Renal cortex interstitium (tissue), 11 donors: ENCODE data around the gene CNDP1. TPM values are rescaled to one million over a fixed set of nuclear protein-coding genes. Genes with fewer than 3 reads are reported as not detected.
"Not testable (repeated sequence)": the region's sequence is repeated elsewhere in the genome, so short reads cannot be mapped to it uniquely, and the experiment has no call there.

ENCODE experiments used
- DNase-seq, 11 donors: peaks; one replicate each; pipeline ENCODE4 v3.0.0-alpha.2; 2013; ENCODE audit warnings: low read depth in 9 of 11, low spot score in 4 of 11; ENCODE audit errors: extremely low read depth in 1 of 11
- polyA plus RNA-seq, 3 donors: library from polyadenylated mRNA; unstranded; fragments of 120-200 nt; gene quantifications; one replicate each; pipeline ENCODE4 v1.2.1, GENCODE V29; 2013; ENCODE audit not compliant: insufficient read length in 3 of 3

CNDP1 gene
- polyA plus RNA-seq, 3 donors: 1.2 to 2.0 (median 1.3) TPM

DNA sequence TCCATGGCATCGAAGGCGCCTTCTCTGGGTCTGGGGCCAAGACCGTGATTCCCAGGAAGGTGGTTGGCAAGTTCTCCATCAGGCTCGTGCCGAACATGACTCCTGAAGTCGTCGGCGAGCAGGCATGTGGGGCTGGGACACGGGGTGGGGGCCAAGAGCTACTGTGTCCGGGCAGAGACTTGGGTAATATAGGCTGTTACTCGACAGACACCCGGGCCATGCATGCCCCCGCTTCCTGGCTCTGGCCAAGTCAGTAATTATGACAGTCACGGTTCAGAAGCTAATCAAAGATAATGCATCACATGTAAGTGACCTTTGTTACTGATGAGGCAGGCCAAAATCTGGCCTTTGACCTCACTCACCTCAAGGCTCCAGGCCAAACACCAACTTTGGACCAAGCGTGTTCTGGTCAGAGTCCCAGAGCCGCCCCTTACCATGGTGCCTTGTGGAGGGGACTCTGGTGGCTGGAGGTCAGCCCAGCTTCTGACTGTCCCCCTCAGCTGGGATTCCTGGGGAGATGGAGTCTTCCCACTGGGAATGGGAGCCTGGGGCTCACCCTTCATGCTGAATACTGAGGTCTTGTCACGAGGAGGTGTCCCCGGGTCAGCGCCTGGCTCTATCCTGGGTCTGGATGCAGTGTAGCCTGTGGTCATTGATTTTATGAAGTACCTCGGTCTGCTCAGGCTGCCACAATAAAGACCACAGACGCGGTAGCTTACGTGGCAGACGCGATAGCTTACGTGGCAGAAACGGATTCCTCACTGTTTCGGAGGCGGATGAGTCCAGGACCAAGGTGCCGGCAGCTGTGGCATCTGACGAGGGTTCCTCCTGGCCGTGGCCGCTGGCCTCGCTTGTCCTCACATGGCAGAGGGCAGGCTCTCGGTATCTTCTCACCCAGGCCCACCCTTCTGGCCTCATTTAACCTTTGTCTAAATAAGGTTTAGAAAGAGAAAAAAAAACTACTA is 17.7 kb upstream of the CNDP1 start:
- no peak for DNase-seq

DNA sequence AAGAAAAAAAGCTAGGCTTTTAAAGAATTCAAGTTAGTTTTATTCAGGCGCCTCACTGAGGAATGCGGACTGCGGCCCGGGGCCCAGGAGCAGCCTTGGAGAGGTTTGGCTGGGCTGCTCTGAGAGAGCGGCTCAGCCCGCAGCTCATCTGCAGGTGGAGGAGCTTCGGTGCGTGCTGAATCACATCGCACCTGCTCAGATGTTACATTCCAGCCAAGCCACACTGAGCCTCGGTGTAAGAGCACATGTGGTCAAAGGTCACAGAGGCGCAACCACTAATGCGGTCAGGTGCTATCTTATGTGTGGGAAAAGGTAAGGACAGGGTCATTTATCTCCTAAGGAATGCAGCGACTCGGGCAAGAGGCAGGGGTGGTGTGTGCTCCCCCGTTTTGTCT is 17.1 kb upstream of the CNDP1 start:
- DNase-seq: no peak

DNA sequence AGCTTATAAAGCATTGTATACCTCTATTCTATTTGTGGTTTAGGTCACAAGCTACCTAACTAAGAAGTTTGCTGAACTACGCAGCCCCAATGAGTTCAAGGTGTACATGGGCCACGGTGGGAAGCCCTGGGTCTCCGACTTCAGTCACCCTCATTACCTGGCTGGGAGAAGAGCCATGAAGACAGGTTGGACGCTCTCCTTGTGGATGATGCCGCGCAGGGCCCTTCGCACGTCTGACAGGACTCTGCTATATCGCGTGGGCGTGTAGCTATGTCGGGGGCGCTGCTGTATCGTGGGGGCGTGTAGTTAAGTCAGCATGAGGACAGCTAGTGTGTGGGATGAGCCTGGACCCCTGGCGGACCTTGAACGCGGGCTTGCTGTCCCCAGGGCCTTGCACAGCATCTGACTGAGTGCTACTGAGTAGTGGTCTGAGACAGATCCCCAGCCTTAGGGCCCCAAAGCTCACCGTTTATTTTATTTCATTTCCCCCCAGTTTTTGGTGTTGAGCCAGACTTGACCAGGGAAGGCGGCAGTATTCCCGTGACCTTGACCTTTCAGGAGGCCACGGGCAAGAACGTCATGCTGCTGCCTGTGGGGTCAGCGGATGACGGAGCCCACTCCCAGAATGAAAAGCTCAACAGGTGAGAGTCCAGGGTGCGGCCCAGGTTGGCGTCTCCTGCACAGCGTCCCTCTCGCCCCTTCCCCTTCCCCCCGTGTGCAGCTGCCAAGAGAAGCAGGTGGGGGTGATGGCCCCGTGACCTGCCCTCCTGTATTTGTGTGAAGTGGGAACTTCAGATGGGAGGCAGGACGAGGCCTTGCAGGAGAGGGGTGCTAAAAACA is 15.6 kb upstream of the CNDP1 start:
- no peak for DNase-seq

DNA sequence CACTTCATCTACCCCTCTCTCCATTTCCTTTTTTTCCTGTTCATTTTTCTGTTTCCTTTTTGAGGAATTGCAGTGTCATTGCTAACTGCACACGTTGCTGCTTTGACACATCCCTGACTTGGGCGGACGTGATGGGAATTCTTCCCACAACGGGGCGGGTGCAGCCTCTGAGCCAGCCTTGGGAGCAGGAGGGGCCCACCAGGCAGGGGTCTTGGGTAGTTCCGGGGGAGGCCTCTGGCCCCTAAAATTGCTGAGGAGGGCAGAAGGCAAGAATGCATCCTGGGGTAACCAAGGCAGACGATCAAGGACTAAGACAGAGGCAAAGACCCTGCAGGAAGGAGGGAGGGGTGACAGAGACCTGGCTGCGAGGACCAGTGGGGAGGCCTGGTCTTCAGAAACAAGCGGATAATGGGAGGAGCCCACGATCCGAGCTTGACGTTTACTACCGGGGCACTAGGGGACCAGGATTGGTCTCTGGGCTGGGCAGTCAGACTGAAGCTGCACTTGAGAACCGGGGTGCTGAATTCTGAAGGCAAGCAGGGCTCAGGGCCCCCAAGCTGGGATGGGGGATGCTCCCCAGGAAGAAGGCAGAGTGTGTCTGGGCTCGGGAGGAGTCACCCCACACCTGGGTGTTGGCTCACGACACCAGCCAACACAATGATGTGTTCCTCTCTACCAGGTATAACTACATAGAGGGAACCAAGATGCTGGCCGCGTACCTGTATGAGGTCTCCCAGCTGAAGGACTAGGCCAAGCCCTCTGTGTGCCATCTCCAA is 14.8 kb upstream of the CNDP1 start:
- no peak for DNase-seq

DNA sequence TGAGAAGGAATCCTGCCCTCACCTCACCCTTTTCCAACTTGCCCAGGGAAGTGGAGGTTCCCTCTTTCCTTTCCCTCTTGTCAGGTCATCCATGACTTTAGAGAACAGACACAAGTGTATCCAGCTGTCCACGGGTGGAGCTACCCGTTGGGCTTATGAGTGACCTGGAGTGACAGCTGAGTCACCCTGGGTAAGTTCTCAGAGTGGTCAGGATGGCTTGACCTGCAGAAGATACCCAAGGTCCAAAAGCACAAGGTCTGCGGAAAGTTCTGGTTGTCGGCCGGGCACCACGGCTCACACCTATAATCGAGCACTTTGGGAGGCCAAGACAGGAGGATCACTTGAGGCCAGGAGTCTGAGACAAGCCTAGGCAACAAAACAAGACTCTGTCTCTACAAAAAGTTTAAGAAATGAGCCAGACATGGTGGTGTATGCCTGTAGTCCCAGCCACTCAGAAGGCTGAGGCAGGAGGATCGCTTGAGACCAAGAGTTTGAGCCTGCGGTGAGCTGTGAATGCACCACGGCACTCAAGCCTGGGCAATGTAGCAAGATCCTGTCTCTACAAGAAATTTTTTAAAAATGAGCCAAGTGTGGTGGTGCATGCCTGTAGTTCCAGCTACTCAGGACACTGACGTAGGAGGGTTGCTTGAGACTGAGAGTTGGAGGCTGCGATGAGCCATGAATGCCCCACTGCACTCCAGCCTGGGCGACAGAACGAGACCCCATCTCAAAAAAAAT is 14.0 kb upstream of the CNDP1 start:
- DNase-seq: no peak

DNA sequence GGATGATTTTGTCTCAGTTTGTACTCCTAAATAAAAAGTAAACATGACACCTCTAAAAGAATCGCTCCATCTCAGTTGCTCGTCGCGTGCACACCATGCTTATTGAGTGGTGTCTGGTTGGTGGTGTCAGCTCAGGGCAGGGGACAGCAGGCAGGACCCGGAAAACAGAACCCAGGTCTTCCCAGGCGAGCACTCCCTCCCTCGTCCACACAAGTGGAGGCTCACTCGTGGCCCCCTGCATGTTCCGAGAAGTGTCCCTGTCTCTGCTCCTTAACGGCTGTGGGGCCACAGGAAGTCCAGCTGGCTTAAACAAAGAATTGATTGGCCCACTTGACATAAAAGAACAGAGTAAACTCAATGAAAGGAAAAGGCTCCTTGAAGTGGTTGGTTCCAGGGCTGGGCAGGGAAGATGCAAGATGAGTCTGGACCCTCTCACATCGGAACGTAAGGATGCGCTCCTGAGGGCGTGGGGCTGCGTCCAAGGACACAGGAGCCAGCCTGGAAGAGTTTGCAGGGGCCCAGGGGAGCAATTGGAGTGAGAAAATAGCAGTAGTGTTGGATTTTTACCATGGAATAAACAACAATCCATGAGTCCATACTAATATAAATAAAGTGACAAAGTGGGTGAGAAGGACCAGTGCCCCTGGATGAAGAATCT is 13.1 kb upstream of the CNDP1 start:
- no peak for DNase-seq

DNA sequence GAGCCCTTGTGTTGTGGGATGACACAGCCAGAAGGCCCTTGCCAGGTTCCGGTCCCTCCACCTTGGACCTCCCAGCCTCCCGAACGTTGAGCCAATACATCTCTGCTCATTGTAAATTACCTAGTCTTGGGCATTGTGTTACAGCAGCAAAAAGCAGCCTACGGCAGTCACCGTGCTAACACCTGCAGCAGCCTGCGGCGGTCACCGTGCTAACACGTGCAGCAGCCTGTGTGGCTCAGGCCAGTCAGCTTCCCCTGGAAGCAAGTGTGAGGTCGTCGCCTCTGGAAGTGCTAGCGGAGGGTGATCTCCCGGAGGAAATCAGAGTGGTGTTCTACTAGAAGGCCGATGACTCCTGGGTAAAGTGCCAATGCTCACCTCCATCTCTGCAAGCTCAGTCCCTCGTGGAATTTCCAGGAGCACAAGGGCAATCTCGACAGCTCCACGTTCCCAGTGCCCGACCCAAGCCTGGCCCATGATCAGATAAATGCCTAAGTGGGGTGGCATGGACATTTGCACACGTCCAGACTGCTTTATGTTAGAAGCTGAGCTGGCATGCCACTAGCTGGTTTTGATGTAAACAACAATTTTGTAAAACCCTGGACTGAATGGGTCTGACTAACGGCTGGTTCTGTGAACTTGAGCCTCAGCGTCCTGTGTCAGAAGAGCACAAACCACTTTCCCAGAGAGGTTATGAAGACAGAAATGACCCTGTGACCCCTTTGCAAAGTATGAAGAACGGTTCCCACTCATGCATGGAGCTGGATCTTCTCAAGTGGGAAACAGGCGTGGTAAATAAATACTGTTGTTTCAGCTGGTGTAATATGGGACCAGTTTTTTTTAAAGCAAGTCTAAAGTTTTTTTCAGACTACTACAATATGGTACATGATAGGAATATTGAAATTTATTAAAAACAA is 11.4 kb upstream of the CNDP1 start:
- no peak for DNase-seq

DNA sequence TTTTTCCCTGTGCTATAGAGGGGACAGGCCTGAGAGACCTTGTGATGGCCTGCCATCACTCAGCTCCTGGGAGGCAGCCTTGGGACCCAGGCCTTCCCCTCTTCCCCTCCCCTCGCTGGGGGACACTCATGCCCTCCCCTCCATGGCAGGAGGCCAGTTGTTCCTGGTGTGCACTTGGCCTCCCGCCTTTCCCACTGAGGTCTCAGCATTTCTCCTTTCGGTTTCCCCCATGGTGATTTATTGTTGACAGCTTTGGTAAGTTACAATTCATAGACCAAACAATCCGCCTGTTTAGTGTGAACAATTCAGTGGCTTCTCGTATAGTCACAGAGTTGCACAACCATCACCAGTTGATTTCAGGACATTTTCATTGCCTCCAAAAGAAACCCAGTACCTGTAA is 10.2 kb upstream of the CNDP1 start:
- DNase-seq: peak in 6 of 11 donors; percentile 25 to 54 (median 38)

DNA sequence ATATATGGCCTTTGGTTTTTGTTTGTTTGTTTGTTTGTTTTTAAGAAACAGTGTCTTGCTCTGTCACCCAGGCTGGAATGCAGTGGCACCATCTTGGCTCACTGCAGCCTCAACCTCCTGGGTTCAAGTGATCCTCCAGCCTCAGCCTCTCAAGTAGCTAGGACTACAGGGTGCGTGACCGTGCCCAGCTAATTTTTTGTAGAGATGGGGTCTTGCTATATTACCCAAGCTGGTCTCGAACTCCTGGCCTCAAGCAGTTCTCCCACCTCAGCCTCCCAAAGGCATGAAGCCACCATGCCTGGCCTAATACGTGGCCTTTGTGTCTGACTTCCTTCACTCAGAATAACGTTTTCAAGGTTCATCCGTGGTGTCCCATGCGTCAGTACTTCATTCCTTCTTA is 9.4 kb upstream of the CNDP1 start:
- not testable (repeated sequence) for DNase-seq

DNA sequence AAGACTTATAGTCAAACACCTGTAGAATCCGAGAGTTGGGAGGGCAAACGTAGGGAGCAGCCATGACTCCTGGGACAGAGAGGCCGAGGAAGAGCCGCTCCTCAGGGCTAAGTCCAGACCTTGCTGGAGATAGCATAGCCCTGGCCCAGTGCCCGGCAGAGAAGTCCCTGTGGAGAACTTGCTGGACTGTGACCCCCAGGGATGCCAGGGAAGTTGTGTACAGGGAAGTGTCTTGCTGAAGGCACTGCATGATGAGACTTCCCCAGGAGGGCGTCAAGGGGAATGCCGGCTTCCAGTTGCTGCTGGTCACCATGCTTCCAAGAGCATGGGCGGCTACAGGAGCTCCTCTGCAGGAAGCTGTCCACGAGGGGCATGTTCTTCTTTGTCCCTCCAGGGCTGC is 8.6 kb upstream of the CNDP1 start:
- no peak for DNase-seq

DNA sequence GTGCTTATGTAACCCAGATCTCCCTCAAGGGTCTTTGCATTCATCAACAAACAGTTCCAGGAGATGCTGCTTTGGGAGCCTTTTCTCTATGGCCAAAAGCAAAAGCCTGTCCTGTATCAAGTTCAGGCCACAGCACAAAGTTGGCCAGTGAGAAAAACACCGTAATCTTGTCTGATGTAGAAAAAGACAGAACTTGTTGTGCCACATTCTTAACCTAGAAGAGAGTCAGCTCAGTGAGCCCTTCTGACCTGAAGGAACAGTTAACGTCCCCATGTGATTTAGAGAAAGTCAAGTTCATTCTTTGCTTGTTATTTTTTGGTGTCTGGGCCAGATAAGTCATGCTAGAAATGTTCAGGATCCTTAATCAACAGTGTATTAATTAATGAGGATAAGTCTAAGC is 7.8 kb upstream of the CNDP1 start:
- no peak for DNase-seq

DNA sequence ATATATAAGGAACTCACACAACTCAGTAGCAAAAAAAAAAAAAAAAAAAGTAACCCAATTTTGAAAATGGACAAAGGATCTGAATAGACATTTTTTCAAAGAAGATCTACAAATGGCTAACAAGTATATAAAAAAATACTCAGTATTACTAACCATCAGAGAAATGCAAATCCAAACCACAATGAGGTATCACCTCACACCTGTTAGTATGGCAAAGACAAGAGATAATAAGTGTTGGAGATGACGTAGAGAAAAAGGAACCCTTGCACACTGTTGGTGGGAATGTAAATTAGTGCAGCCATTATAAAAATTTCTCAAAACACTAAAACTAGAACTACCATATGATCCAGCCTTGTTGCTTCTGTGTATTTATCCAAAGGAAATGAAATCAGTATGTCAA is 5.8 kb upstream of the CNDP1 start:
- DNase-seq: no peak

DNA sequence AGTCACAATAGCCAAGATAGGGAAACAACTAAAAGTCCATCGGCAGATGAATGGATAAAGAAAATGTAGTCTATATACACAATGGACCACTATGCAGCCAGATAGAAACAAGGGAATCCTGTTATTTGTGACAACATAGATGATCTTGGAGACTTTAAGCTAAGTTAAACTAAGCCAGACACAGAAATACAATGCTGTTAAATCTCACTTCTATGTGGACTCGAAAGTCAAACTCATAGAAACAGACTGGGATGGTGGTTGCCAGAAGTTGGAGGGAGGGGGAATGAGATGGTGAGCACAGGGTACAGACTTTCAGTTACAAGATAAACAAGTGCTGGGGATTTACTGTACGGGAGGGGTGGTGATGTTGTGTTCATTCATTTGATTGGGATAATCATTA is 5.4 kb upstream of the CNDP1 start:
- no peak for DNase-seq

DNA sequence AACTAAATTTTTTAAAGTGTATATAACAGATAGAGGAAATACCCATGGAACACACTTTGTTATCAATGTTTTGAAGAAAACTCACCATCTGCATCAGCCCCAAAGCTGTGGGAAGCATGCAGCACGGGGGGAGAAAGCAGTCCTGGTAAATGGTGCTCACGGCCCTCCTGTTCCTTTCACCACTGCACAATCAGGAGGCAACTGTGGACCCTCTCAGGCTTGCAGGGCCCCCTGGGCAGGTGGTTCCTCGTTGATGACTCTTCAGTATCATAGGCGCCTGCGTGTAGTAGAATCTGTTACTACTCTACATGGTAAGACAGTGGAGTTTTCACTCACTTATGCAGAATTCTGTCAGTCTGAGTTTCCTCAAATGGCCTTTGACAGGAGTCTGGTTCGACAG is 4.9 kb upstream of the CNDP1 start:
- no peak for DNase-seq

DNA sequence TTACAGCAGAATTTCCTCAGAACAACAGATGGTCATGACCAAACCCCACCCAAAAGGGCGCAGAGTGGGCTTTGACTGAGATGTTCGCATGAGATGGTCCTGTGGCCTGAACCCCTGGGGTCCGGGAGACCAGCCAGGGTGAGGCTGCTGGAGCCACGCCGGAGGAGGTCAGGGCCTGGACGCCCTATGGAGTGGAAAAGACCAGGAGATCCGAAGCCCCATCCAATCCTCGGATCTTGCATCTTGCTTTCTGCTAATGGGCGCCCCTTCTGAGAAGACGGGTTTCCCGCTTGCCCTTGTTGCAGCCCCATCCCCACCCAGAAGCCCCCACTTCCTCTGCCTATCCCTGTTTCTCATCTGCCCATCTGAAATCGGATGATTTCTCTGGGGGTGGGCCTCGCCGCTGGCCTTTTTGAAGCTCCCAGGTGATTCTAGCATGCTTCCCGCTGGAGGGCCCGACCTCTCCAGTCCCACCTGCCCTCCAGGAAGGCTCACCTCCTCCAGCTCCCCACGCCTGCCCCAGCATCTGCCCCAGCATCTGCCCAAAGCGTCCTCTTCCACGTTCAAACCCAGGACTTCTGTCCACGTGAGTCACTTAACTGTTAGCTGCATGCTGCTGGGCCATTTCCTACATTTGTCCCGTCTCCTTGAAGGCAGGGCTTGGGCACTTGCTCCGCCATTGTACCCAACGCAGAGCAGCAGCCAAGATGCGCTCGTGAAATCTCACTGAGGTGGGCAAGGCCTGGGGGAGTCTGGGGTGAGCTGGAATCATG is 4.3 kb upstream of the CNDP1 start:
- DNase-seq: no peak

DNA sequence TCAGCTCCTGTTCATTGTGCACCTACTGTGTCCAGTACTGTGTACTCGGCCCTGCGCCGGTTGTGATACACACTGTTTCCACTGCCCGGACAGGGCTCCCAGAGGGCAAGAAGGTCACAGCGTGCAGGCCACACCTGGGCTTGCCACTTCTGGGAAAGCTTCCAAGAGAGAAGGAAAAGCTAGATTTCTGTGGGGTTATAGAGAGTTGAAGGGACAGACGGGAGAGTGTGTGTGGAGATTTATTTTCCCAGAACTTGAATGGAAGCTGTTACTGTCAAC is 3.8 kb upstream of the CNDP1 start:
- DNase-seq: no peak

DNA sequence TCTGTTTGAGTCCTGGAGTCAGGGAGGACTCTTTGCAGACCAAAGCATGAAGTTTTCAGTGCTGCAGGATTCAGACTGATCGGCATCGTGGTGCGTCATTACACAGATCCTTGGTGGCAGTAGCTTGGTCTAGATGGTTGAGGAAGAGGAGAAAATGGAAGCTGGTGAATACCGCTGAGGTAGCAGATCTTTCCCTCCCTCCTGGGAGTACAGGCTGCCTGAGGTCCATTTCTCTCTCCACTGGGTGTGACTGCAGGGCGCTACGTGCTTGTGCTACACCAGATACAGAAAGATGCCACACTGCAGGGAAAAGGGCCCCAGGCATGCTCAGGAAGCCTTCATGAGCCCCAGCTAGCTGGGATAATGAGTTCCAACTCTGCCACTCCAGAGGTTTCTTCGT is 3.3 kb upstream of the CNDP1 start:
- no peak for DNase-seq
